BLaER1 treated with 17β-estradiol and CSF1 and Interleukin-3, amounts not matched to agents 10 nM and 100 nM (cell line): ENCODE measurements around the gene CPT1C.

ENCODE experiments used
- H3K27ac ChIP-seq, 11 experiments: shearing (Covaris generic); formaldehyde crosslinking; 2 replicates each; pipeline ENCODE4 v1.8.1; 2022
- H3K27me3 ChIP-seq, 11 experiments: shearing (Covaris generic); formaldehyde crosslinking; 2 replicates each; pipeline ENCODE4 v1.8.1; 2022
- H3K36me3 ChIP-seq, 11 experiments: shearing (Covaris generic); formaldehyde crosslinking; 2 replicates each; pipeline ENCODE4 v1.8.1; 2022
- H3K4me1 ChIP-seq, 10 experiments: shearing (Covaris generic); formaldehyde crosslinking; 2 replicates each; pipeline ENCODE4 v1.8.1; 2022
- H3K4me2 ChIP-seq, 11 experiments: shearing (Covaris generic); formaldehyde crosslinking; 2 replicates each; pipeline ENCODE4 v1.8.1; 2022
- H3K4me3 ChIP-seq, 10 experiments: shearing (Covaris generic); formaldehyde crosslinking; 2 replicates each; pipeline ENCODE4 v1.8.1; 2022
- H3K9ac ChIP-seq, 11 experiments: shearing (Covaris generic); formaldehyde crosslinking; 2 replicates each; pipeline ENCODE4 v1.8.1; 2022
- H3K9me3 ChIP-seq, 11 experiments: shearing (Covaris generic); formaldehyde crosslinking; replicated peaks in 1 of 11; 2 replicates each; pipeline ENCODE4 v1.8.1; 2022
- H4K20me1 ChIP-seq, 11 experiments: shearing (Covaris generic); formaldehyde crosslinking; 2 replicates each; pipeline ENCODE4 v1.8.1; 2022
- Cebpa-rat ChIP-seq, 11 experiments: shearing (Covaris generic); IDR thresholded peaks; 2 replicates each; pipeline ENCODE4 v1.8.1; 2022

CPT1C gene

DNA sequence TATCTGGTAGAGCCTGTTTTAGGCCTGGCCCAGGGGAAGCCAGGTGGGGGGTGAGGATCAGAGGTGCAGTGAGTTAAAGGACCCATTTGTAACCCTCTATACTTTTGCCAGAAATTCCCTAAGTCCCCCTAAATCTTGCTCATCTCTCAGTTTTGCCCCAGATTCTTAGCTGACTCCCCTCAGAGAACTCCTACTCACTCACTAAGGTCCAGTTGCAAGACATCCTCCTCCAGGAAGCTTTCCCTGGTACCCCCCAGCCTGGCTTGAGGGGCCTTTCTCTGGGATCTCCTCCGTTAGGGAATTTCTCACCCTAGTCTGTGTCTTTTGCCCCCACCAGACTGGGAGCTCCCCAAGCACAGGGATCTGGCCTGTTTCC is 70.3 kb downstream of the CPT1C start:
- no peaks in the 10 kb centered on the region for H3K36me3 ChIP-seq
- no peak for TF ChIP-seq Cebpa-rat (IDR thresholded peaks at IDR 0.05)
- no peaks in the 10 kb centered on the region for H4K20me1 ChIP-seq
- H3K4me3 ChIP-seq = no peak overlapping the region
- H3K4me1 ChIP-seq = peaks cover 7 to 13% (median 8%) of the 10 kb centered on the region in 10 experiments
- no peak overlapping the region for H3K27ac ChIP-seq
- peak overlapping the region in 1 of 11 experiments; percentile 6; a peak in 1 of 22 replicates for H3K9ac ChIP-seq
- no peak overlapping the region for H3K4me2 ChIP-seq
- H3K9me3 ChIP-seq = peaks cover under 1 to 6% (median 2%) of the 10 kb centered on the region in 11 experiments
- no peaks in the 10 kb centered on the region; a peak in 1 of 22 replicates for H3K27me3 ChIP-seq

DNA sequence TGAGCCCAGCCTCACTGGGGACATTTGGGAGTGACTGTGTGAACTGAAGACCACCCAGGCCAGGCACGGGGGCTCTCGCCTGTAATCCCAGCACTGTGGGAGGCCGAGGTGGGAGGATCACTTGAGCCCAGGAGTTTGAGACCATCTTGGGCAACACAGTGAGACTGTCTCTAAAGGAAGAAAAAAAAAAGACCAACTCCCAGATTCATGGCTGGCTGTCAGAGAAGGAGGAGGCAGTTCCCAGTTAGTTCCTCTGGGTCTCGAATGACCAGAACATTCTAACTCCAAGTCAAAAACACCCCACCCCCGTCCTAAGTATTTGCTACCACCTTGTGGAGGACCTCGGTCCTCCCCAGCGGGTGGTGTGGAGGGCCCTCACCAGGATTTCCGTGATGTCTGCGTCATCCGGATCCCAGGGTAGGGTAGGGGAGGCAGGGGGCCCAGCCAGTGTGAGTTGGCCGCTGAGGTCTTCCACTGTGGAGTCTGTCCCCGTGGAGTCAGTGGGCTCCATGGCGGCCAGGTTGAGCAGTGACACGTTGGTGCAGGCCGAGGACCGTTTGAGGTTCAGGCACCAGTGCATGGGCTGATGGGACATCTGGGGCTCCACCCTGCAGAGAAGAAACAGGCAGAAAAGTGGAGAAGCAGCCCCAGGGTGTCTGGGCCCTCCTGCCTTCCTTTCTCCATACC is 70.9 kb downstream of the CPT1C start:
- Histone ChIP-seq H3K27me3 (no peaks in the 10 kb centered on the region; a peak in 1 of 22 replicates), H3K36me3 (no peaks in the 10 kb centered on the region), H3K9ac (peak overlapping the region in 1 of 11 experiments; percentile 6; a peak in 2 of 22 replicates), H3K4me2 (no peak overlapping the region), H3K4me3 (no peak overlapping the region), H4K20me1 (no peaks in the 10 kb centered on the region), H3K9me3 (0 out of 22 replicates have a peak, but pooled peaks cover 0 to under 1% (median 0%) of the 10 kb centered on the region in 11 experiments), H3K27ac (no peak overlapping the region), H3K4me1 (peaks cover 7 to 13% (median 8%) of the 10 kb centered on the region in 10 experiments)
- TF ChIP-seq Cebpa-rat (IDR thresholded peaks at IDR 0.05) = no peak

DNA sequence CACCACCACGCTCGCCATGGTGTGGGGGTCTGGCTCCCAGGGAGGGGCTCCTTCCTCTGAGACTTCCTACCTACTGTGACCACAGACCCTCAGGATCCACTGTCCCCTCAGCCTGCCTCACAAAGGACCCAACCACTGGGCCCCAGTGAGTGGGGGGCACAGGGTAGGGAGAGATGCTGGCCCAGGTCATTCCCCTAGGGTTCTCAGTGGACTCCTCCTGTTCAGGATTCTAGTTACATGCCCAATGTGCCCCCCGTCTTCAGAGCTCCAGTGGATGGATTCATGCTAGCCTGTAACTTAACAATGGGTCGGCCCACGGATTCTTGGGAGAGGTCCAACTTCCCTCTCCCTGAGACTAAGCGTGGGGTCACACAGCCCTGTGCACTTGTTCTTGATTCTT is 72.3 kb downstream of the CPT1C start, which contains the start of gene TSKS:
TSKS (minus strand) TSS at position 77 of the 400 bp plus-strand sequence; CDS start at position 18, 59 bp downstream.
- H3K9ac ChIP-seq = no peak within 1 kb of the TSS; a peak in 1 of 22 replicates
- peaks cover 0 to 10% (median 8%) of the 10 kb centered on the region in 11 experiments; a peak in 11 of 22 replicates for H4K20me1 ChIP-seq
- TF ChIP-seq Cebpa-rat (IDR thresholded peaks at IDR 0.05) = no peak
- H3K9me3 ChIP-seq = no peaks in the 10 kb centered on the region
- 0 out of 22 replicates have a peak, but pooled peaks cover 0 to 2% (median 0%) of the 10 kb centered on the region in 11 experiments for H3K36me3 ChIP-seq
- no peak within 1 kb of the TSS for H3K4me2 ChIP-seq
- no peaks in the 10 kb centered on the region; a peak in 1 of 22 replicates for H3K27me3 ChIP-seq
- H3K4me1 ChIP-seq = peaks cover 14 to 18% (median 17%) of the 10 kb centered on the region in 10 experiments
- no peak within 1 kb of the TSS for H3K27ac ChIP-seq
- H3K4me3 ChIP-seq = no peak within 1 kb of the TSS
